Amniotic epithelial cell (primary cell): Measurements from ENCODE around the gene KIR2DL3.
"Not testable (repeated sequence)": the region's sequence is repeated elsewhere in the genome, so short reads cannot be mapped to it uniquely, and the experiment has no call there.

Experiments
- DNase-seq: peaks from one replicate; pipeline ENCODE4 v3.0.0-alpha.2; 2010; ENCODE audit warnings: low read depth

Gene KIR2DL3

DNA sequence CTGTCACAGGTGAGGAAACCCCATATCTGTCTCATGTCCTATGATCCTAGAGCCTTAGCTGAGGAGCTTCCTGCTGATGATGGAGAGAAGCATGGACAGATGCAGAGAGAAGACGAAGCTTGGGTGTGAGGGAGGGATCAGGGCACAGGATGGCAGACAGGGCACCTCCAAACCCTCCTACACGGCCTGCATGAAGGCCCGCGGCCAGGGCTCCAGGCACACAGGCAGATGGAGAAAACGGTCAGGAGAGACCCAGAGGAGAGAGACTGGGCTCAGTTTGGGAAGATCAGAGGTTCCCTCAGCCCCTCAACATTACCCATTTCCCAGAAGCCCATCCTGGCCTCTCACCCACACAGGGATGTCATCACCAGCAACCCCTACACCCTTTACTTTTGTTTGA lies 5.8 kb downstream of the KIR2DL3 start:
- DNase-seq = not testable (repeated sequence)

GRCh38 chr19:54747614-54748322 lies 9.5 kb downstream of the KIR2DL3 start:
- not testable (repeated sequence) for DNase-seq

DNA sequence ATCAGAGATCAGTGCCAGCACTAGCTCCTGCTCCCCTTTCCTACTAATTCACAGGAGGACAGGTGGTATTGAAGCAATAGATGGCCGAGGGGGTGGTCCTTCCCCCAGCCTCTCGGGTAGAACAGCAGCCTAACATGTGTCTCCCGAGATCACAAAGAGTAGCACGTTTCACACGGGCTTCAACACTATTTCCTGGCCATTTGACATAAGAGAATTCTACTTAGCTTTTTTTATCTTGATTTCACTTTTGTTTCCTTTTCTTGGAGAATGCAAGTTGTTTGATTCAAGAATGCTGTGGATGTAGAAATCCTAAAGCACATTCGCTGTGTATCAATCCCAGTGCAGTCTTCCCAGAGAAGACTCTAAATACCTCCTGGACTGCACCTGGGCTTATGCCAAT lies 12.0 kb downstream of the KIR2DL3 start:
- DNase-seq = not testable (repeated sequence)

DNA sequence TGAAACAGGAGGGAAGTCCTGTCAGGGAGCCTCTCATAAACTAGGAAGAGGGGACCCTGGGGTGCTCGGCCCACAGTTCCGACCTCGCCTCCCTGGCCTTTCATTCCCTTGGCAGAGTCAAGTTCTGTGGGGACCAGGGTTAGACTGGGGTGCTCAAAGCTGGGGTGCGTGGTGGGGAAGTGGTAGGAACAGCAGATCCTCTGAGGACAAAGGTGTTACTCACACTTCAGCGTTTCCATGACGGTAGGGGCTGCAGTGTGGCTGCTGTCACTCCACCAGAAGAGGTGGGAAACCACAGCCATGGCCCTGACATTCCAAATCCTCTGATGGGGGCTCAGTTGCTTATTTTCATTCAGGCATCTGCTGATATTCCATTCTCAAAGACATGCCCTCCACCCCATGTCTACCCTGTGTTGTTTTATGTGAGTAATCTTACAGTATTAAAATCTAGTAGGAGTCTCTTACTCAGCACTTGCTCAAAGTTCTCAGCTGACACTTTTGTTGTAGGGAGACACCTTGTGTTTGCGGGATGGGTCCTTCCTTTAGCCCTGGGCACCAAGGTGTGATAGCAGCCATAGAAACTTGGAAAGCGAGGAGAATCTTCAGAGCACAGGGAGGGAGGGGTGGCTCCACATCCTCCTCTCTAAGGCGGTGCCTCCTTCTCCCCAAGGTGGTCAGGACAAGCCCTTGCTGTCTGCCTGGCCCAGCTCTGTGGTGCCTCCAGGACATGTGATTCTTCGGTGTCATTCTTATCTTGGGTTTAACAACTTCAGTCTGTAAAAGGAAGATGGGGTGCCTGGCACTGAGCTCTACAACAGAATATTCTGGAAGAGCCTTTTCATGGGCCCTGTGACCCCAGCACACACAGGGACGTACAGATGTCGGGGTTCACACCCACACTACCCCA lies 18.1 kb downstream of the KIR2DL3 start:
- not testable (repeated sequence) for DNase-seq

- DNase-seq = not testable (repeated sequence)
Measured at GRCh38 chr19:54758577-54758976, 20.3 kb downstream of the KIR2DL3 start.

DNA sequence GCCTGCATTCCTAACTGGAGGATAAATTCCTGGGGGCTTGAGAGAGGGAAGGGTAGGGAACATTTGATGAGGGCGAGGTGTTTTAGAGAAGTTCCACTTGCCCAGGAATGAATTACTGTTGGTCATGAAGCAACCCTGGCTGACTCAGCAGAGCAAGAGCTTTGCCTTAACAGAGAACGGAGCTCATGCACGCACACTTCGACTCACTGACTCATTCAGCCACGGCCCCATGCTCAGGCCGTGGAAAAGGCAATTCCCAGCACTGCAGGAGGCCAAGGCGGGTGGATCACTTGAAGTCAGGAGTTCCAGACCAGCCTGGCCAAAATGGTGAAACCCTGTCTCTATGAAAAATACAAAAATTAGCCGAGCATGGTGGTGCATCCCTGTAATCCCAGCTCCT lies 25.9 kb downstream of the KIR2DL3 start:
- DNase-seq = not testable (repeated sequence)

DNA sequence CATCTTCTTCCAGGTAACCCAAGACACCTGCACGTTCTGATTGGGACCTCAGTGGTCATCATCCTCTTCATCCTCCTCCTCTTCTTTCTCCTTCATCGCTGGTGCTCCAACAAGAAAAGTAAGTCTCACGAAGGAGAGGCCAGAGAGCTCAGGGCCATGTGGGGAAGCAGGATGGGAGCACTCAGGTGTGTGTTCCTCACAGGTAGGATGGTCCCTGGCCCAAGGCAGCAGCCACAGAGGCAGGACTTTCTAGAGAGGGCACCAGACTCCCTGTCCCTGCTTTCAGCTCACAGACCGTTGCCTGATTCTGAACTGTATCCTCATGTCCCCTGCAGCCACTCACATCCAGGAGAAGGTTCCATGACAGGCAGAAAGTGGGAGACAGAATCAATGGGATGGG lies 28.2 kb downstream of the KIR2DL3 start:
- DNase-seq = not testable (repeated sequence)

GRCh38 chr19:54769646-54770045 lies 31.3 kb downstream of the KIR2DL3 start, which contains the start of gene KIR2DL1:
Gene KIR2DL1, plus strand, starts transcription at chr19:54769793. Its CDS starts 58 bp downstream, at chr19:54769851.
- not testable (repeated sequence) for DNase-seq

GRCh38 chr19:54770511-54770910 lies 32.2 kb downstream of the KIR2DL3 start:
- not testable (repeated sequence) for DNase-seq

DNA sequence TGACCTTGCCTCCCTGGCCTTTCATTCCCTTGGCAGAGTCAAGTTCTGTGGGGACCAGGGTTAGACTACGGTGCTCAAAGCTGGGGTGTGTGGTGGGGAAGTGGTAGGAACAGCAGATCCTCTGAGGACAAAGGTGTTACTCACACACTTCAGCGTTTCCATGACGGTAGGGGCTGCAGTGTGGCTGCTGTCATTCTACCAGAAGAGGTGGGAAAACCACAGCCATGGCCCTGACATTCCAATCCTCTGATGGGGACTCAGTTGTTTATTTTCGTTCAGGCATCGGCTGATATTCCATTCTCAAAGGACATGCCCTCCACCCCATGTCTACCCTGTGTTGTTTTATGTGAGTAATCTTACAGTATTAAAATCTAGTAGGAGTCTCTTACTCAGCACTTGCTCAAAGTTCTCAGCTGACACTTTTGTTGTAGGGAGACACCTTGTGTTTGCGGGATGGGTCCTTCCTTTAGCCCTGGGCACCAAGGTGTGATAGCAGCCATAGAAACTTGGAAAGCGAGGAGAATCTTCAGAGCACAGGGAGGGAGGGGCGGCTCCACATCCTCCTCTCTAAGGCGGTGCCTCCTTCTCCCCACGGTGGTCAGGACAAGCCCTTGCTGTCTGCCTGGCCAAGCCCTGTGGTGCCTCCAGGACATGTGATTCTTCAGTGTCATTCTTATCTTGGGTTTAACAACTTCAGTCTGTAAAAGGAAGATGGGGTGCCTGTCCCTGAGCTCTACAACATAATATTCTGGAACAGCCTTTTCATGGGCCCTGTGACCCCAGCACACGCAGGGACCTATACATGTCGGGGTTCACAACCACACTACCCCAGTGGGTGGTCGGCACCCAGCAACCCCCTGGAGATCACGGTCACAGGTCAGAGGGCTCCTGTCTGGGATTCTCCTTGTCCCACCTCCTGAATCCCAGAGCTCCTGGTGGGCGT lies 33.0 kb downstream of the KIR2DL3 start:
- not testable (repeated sequence) for DNase-seq

- DNase-seq = not testable (repeated sequence)
Measured at GRCh38 chr19:54772666-54773065, 34.4 kb downstream of the KIR2DL3 start.

DNA sequence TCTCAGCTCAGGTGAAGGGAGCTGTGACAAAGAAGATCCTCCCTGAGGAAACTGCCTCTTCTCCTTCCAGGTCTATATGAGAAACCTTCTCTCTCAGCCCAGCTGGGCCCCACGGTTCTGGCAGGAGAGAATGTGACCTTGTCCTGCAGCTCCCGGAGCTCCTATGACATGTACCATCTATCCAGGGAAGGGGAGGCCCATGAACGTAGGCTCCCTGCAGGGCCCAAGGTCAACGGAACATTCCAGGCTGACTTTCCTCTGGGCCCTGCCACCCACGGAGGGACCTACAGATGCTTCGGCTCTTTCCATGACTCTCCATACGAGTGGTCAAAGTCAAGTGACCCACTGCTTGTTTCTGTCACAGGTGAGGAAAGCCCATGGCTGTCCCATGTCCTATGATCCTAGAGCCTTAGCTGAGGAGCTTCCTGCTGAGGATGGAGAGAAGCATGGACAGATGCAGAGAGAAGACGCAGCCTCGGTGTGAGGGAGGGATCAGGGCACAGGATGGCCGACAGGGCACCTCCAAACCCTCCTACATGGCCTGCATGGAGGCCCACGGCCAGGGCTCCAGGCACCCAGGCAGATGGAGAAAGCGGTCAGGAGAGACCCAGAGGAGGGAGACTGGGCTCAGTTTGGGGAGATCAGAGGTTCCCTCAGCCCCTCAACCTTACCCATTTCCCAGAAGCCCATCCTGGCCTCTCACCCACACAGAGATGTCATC lies 36.9 kb downstream of the KIR2DL3 start:
- DNase-seq = not testable (repeated sequence)

GRCh38 chr19:54775830-54776229 lies 37.5 kb downstream of the KIR2DL3 start:
- not testable (repeated sequence) for DNase-seq

- DNase-seq = not testable (repeated sequence)
Measured at GRCh38 chr19:54777851-54778250, 39.5 kb downstream of the KIR2DL3 start.

GRCh38 chr19:54778896-54779295 lies 40.6 kb downstream of the KIR2DL3 start:
- not testable (repeated sequence) for DNase-seq

- DNase-seq = not testable (repeated sequence)
Measured at GRCh38 chr19:54782916-54783315, 44.6 kb downstream of the KIR2DL3 start.

- not testable (repeated sequence) for DNase-seq
Measured at GRCh38 chr19:54786091-54786723, 47.9 kb downstream of the KIR2DL3 start.

DNA sequence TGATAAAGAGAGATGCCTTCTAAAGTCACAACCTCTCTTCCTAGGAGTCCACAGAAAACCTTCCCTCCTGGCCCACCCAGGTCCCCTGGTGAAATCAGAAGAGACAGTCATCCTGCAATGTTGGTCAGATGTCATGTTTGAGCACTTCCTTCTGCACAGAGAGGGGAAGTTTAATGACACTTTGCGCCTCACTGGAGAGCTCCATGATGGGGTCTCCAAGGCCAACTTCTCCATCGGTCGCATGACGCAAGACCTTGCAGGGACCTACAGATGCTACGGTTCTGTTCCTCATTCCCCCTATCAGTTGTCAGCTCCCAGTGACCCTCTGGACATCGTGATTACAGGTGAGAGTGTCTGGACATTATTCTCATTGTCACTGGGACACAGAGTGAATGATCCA lies 49.8 kb downstream of the KIR2DL3 start:
- not testable (repeated sequence) for DNase-seq

DNA sequence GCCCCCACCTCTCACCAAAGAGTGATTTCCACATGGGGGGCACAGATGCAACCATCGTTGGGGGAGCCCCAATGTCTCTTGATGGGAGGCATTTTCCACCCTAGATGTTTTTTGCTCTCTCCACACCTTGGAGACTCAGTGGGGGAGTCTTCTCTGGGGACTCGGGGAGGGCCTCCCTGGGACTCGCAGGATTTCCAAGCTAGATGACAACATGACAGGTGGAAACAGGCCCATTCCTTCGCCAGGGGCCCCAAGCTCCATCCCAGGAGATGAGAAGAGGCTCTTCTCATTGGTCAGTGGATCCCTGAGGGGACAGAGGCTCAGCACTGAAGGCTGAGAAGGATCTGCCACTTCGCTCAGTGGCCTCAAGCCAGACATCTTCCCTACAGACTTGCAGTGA lies 52.4 kb downstream of the KIR2DL3 start:
- no peak for DNase-seq

GRCh38 chr19:54791476-54791875 lies 53.2 kb downstream of the KIR2DL3 start:
- DNase-seq = no peak
